ENCODE data around the gene CRB1.
"Not testable (repeated sequence)": the region's sequence is repeated elsewhere in the genome, so short reads cannot be mapped to it uniquely, and the experiment has no call there.

The CRB1 gene

GRCh38 chr1:197466813-197467212 lies 198.8 kb downstream of the CRB1 start:
- no peak for DNase-seq

DNA sequence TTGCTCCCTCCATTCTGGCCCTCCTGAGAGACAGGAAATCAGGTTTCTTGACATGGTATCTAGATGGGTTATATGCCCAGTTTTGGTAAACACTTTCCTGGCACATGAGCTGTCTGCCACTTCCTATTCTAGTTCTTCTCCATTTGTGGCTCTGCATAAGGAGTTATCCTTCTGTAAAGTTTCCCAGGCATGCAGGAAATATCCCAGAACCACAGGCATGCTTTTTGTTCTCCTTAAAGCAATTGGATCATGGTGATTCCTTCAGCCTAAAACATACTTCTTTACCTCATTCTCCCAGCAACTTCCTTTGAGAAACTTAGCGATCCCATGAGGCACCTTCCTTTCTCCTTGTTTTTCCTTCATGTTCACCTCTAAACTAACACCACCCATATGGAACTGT lies 199.8 kb downstream of the CRB1 start:
- DNase-seq: peak; percentile 72

- DNase-seq: no peak
Measured at GRCh38 chr1:197468543-197469175, 200.6 kb downstream of the CRB1 start.

- no peak for DNase-seq
Measured at GRCh38 chr1:197469620-197470210, 201.7 kb downstream of the CRB1 start.

- no peak for DNase-seq
Measured at GRCh38 chr1:197470330-197470729, 202.3 kb downstream of the CRB1 start.

DNA sequence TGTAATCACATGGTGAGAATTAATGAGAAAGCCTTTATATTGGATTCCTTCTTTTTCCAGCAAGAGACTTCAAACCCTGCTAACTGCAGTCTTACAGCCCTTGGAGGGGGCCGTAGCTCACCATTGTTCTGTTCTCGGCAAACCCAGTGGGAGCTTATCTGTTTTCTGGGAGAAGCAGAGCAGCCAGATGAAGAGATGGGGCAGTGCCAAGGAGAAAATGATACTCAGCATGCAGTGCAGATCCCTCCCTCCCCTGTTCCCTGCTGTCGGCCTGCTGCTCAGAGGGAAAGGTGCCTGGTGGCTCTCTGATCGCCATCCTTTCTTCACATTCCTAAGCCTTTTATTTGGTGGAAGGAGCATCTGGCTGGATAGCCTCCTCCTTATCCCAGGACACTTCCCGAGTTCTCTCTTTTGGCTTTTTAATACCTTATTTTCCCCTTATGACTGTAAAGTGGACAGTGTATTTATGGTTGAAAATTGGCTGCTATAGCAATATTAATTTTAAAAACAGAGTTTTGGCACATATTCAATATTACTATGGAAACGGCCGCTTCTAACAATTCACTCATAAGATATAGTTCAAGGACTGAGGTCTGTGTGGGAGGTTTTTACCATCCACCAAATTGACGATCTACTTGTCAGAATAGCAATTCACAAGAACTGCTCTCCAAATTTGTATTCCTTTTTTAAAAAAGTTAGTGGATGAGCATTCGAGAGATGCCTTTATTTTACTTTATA lies 203.4 kb downstream of the CRB1 start:
- no peak for DNase-seq

- DNase-seq: peak; percentile 48
Measured at GRCh38 chr1:197472141-197472540, 204.1 kb downstream of the CRB1 start.

DNA sequence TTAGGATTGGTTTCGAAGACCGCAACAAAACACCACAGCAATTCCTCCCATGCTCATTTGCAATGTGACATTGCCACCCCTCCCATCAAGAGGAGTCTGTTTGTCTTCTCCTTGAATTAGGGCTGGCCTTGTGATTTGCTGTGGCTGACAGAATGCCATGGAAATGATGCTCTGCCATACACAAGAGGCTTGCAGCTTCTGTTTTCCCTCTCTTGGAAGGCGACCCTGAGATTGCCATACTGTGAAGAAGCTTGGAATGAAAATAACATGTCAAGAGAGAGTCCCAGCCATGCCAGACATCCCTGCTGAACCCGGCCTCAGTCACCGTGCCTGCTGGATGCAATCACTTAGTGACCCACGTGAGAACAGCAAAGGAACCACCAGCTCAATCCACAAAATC lies 212.4 kb downstream of the CRB1 start:
- no peak for DNase-seq

DNA sequence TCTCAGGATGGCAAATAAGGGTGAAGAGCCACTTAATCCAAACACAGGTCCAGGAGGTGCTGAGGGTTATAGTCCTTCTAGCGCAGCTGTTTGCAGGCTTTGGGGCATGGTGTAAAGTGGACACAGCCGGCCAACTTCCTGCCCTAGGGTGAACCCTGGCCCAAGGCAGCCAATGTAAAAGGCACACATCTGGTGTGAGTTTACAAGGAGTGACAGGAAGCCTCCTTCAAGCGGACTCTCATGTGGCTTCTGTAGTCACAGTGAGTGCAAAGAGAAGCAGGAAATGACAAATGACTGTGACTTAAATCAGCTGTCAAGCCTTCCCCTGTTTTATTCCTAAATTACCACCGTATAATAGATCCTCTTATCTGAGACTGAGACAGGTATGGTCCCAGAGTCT lies 213.0 kb downstream of the CRB1 start:
- no peak for DNase-seq

GRCh38 chr1:197485790-197486189 lies 217.7 kb downstream of the CRB1 start:
- no peak for DNase-seq

DNA sequence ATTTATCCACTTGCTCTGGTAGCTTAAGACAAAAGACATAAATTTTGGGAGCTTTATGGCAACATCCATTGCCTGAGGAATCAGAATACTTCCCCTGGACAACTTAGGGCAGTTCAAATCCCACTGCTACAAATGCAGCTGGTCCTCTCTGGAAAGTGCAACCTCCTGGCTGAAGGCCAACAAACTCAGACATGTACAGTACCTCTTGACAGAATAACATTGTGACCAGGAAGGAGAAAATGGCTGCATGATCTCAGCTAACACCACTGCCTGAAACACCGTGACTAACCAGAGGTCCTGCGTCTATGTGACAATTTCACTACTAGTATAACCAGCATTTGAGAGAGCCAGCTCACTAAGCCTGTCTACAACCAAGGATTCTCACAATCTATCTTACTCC lies 218.9 kb downstream of the CRB1 start:
- no peak for DNase-seq

GRCh38 chr1:197491505-197491904 lies 223.5 kb downstream of the CRB1 start:
- DNase-seq: not testable (repeated sequence)

GRCh38 chr1:197496722-197497121 lies 228.7 kb downstream of the CRB1 start:
- DNase-seq: no peak

GRCh38 chr1:197510691-197511378 lies 242.8 kb downstream of the CRB1 start:
- no peak for DNase-seq

- DNase-seq: no peak
Measured at GRCh38 chr1:197515421-197515820, 247.4 kb downstream of the CRB1 start.

DNA sequence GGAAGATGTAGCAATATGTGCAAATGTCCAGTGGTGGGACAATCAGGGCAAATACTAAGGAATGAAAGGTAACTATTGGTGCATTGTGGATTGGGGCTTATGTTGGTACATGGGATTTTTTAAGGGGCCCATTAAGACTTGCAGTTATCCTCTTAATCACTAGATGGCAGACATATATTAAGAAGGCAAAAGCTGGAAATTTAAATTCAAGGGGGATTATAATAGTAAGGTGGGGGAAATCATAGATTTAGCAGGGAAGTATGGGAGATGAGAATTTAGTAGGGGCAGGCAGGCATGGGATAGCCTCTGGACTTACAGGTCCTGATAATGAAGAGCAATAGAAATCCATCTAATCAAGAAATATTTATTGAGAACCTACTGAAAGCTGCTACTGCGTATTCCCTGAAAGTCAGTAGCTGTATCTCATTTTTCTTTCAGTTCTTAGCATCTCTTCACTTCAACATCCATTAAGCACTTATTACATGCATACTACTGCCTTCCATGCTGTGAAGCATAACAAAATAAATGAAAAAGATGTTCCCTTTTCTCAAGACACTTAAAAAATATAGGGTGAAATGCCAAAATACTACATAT lies 251.8 kb downstream of the CRB1 start:
- DNase-seq: peak; percentile 6

DNA sequence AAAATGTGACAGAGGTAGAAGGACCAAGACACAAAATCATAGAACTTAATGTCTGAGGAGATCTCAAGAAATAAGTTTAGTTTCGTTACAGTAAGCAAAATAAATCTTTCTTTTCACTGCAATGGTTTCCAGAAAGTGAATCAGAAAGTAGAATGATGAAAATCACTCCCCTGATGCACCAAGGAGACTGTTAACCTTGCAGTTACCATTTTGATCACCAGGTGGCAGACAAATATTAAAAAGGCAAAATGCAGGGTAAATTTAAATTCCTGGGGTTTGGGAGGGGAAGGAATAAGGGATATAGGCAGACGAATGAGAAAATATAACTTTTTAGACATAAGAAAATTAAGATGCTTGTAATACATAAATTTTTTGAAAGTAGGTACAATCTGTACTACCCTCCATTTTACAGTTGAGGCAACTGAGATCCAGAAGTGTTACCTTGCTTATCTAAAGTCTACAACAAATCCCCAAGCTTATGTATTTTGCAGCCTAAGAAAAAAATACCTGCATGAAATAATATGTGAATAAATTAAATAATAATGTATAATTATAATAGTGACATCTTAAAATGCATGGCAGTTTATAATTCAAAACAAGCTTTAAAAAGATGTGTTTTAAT lies 253.2 kb downstream of the CRB1 start:
- DNase-seq: peak; percentile 51

DNA sequence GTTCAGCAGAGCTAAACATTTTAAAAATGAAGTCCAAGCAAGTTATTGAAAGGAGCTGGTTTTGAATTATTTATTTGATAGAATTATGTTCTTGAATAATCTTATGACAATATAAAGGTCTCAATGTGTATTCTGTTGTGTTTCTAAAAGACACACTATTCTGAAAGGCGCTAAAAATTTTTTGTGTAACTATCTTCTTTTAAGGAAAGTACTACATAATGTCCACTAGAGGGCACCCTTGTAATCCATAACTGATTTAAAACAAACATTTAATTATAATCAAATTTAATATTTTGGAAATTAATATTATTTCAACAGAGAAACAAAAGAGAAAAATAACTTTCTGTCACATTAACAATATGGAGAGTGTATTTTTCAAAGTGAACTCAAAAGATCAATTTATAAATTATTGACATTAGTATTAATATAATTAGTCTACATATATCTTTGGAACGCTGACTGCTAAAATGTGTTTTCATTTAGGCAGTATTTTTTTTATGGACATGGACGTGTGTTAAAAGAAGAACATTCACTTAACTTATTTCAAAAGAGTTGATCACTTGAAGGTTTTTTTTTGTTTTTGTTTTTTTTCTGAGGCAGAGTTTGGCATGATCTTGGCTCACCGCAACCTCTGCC lies 258.8 kb downstream of the CRB1 start:
- DNase-seq: peak; percentile 16

Measured in fibroblast of skin of right quadriceps (primary cell).